NCI-H187 (cell line): ENCODE data around the gene C10orf143.
"Not testable (repeated sequence)": the region's sequence is repeated elsewhere in the genome, so short reads cannot be mapped to it uniquely, and the experiment has no call there.

Source experiments
- DNase-seq, 2 experiments: peaks; one replicate each; lab custom pipeline; 2025; lab: John Stamatoyannopoulos, UW

C10orf143 gene

DNA sequence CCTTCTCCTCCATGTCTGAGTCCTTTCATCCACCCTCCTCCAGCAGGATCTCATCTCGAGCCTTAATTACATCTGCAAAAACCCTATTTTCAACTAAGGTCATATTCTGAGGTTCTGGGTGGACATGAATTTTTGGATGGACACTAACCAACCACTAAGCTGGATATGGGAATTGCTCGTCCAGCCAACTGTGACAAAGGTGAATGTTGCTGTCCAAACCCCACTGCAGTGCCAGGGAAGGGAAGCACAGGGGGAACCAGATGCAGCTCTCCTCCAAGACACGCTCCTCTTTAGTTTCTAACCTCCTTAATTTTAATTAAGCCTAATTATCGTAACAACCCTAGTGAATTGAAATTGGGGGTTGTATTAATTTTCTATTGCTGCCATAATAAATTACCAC lies 81.4 kb downstream of the C10orf143 start:
- DNase-seq: no peak

DNA sequence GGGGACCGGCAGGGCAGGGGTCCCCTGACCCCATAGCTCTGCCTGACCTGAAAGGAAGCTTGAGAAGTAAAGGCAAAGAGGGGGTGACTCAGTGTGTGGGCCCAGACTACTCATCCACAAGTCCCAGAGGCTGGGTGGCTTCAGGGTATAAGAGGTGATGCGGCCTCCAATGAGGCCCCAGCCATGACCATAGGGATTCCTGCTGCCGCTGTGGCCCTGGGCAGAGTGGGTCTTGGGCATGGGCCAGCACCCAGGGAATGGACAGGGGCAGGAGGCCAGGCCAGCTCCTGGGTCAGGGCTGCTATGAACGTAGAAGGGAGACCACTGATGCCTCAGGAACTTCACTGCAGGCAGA lies 82.2 kb downstream of the C10orf143 start:
- no peak for DNase-seq

DNA sequence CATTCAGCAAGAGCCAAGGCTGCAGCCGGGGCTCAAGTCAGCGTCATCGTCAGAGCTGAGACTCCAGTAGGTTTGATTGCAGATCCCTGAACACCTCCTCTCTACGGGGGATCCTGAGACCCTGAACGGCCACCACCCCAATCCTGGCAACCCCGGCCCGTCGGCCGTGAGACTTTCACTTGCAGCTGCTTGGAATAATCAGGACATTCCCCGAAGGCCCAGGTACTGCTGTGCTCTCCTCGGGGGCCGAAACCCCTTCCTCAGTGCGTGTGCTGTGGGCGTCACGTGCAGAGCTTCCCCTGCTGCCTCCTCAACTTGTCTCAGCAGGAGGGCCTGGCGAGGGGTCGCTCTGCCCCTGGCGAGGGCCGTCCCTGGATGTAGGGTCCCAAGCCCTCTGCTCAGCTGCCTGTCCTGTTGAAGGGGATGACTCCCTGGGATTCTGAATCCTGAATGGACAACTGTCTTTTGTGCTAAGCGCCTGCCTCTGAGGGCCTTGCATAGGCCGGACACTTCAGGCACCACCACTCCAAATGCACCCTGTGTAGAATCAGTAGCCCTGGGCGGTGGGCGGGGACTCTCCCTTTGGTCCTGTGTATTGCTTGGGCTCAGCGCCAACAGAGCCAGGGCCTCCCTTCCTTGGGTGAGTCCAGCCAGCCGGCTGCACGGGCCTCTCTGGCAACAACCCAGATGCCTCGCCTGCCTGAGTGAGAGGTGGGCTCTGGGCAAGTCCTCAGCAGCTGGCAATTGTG lies 82.7 kb downstream of the C10orf143 start:
- no peak for DNase-seq

DNA sequence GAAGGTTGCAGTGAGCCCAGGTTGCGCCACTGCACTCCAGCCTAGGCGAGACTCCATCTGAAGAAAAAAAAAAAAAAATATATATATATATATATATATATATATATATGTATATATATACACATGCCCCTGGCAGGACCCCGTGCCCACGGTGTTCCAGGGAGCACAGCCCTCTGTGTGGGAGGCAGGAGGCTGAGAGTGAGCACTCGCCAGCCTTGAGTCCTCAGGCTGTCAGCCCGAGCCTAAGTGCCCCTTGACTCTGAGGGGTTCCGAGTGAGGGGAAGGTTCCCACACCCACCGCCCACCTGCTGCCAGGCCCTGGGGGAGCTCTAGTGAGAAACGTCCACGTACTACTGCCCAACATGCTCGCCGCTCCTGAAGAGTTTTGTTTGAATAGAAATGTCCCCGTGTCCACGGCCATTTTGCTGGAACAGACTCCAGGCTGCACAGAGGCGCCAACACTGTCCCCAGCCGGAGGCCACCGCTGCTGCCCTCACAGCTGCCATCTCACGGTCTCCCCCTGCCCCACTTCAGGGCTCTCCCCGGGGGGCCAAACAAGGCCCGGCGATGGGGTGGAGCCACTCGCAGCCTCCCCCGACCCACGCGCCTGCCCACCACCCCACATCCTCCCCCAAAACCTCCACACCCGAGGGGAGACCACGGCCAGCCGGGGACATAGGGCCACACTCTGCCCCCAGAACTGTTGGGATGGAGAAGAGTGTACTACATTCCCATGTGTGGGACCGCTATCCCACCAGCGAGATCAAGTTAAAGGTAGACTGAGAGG lies 83.8 kb downstream of the C10orf143 start:
- no peak for DNase-seq

DNA sequence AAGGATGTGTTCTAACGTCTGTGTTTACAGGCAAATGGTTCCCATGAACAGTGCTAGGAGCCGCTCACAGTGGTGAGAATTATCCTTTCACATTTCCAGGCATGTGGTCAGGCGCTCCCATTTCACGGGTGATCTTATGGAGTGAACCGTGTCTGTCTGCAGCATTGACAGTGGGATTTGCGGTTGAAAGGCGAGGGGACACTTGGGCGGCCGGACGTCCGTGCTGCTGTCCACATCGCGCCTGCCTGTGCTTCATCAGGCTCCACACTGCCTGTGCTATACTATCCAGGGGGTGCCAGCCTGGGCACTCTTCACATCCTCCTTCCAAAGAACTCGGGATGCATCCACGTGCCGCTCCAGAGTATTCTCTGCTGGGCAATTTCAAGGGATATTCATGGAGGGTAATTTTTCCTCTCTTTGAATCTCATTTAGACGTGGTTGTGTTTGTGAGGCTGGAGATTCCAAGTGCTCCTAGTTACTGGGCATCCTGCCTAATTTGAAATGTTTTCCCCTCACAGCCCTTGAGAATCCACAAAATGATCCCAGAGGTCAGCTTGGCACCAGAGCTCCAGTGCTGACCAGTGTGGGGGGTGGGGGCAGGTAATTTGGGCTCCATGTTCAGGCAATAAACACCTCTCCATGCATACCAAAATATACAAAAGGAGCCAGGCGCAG lies 84.7 kb downstream of the C10orf143 start:
- no peak for DNase-seq

DNA sequence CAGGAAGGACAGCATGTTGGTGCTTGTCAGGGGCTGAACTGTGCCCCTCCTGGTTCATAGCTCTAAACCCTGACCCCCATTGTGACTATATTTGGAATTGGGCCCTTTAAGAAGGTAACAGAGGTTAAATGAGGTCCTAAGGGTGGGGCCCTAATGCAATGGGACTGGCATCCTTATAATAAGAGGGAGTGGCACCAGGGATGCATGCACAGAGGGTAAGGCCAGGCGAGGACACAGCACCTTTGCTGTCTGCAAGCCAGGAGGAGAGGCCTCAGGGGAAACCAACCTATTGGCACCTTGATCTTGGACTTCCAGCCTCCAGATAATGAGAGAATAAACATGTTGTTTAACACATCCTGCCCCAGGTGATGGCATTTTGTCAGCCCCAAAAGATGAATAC lies 85.3 kb downstream of the C10orf143 start:
- DNase-seq: no peak

DNA sequence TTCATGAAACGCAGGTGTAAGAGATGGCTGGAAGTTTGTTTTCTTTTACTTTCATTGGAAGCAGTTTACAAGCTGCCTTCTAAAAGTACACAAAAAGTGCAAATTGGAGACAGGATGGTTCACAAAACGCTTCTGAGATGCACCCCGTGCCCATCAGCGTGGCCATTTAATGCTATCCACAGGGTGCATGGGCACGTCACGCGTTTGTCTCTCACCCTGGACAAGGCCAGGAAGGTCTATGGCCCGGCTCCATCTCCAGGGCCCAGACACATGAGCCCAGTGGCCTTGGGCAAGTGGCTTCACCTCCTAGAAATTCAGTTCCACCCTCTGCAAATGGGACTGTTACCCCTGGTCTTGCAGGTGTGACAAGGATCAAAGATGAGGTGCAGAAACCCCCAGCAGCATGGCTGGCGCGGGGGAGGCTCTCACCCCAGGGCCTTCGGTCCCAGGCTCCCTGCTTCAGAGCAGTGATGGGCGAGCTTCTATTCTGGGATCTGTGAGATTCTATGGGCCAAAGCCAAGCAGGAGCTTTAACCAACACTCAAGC lies 85.8 kb downstream of the C10orf143 start:
- no peak for DNase-seq

DNA sequence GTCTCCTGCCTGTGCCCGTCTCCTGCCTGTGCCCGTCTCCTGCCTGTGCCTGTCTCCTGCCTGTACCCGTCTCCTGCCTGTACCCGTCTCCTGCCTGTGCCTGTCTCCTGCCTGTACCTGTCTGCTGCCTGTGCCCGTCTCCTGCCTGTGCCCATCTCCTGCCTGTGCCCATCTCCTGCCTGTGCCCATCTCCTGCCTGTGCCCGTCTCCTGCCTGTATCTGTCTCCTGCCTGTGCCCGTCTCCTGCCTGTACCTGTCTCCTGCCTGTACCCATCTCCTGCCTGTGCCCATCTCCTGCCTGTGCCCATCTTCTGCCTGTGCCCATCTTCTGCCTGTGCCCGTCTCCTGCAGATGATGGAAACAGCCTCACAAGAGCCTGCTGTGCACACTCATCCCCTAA lies 86.3 kb downstream of the C10orf143 start:
- DNase-seq: not testable (repeated sequence)

DNA sequence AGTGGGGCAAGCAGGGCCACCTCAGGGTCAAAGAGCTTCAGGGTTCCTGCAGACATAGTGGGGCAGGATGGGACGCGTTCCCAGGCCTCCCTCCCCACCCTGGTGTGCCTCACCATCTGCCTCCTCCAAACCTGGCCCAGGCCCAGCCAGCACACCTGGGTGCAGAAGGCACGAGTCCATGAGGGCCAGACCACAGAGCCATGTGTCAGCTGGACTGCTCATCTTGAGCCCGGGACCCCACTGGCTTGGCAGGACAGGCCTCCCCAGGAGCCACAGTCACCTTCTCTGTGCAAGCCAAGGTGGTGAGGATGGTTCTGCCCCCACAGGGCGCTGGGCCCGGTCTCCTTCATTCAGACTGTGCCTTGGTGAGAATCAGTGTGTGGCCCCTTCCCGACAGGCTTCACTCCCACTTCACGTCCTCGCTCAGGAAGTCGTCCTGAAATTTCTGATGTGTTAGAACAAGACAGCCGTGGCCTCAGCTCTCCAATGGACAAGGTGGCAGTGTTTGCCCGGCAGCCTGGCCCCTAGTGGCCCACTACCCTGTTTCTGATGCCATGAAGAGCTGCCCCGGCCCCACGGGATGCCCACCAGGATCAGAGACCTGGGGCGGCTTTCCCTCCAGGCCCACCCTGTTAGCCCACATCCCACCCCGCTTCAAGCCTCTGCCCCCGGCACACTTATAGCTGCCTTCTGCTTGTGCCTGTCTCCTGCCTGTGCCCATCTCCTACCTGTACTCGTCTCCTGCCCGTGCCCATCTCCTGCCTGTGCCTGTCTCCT lies 87.0 kb downstream of the C10orf143 start:
- no peak for DNase-seq

DNA sequence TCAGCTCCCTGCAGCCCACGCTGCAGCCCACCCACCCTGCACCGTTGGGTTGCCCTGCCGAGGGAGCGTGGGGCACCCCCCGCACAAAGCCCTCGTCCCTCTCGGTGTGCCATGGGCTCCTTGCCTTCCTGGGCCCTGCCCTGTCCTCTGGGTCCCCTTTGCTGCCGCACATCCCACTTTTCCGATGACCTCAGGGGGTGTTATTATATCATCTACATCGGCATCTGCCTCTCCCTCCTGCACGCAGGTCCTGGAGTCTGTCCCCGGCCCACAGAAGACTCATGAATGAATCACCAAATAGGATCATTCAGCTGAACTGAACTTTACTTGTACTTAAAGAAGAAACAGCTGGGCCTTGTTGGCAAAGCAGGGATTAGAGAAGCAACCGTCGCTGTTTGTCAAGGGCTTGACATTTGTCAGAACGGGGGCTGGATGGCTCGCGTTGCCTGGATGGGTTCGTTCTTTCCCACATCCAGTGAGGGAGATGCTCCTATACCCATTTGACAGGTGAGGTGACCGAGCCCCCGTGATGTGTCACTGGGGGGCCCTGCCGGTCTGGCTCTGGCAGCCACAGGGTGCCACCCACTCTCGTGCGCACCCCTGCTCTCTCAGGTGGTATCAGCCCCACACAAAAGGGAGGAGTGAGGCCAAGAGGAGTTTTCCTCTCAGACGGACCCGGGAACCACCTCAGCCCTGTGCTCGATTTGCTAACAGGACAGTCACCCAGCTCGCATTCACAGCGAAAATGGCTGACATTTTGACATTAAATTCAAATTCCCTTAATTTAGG lies 87.9 kb downstream of the C10orf143 start:
- no peak for DNase-seq

DNA sequence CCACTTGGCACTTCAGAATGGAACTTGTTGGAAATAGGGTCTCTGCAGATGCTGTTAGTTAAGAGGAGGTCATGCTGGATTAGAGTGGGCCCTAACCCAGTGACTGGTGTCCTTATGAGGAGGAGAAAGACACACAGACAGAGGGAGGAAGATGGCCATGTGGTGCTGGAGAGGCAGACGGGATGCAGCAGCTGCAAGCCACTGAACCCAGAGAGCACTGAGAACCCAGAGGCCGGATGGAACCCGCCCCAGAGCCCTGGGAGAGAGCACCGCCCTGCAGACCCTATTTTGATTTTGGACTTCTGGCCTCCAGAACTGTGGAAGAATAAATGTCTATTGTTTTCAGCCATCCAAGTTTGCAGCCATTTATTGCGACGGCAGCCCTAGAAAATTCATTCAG lies 88.5 kb downstream of the C10orf143 start:
- DNase-seq: no peak

DNA sequence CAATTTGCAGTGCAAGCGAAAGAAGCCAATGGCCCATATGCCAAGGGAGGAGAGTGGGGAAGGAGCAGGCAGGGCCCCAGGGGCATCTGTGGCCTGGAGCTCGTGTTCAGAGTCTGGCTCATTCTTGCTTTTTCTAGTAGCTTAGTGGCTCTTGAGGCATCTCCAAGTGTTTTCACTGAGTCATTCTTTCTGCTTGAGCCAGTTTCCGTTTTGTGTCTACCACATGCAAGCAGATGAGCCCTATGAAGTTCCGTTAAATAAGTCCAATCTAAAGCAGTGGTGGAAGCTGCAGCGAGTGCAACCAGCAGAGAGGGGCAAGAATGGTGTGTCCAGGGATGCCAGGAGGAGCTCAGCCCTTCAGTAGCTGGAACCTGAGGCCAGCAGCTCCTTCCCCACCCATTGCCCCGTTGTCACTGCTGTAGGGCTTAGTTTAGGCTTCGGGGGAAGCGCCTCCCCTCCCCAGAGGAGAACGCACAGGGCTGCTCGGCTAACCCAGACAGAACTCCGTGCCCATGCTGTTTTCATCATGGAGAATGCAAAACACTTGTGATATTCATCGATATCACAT lies 89.2 kb downstream of the C10orf143 start:
- DNase-seq: no peak

DNA sequence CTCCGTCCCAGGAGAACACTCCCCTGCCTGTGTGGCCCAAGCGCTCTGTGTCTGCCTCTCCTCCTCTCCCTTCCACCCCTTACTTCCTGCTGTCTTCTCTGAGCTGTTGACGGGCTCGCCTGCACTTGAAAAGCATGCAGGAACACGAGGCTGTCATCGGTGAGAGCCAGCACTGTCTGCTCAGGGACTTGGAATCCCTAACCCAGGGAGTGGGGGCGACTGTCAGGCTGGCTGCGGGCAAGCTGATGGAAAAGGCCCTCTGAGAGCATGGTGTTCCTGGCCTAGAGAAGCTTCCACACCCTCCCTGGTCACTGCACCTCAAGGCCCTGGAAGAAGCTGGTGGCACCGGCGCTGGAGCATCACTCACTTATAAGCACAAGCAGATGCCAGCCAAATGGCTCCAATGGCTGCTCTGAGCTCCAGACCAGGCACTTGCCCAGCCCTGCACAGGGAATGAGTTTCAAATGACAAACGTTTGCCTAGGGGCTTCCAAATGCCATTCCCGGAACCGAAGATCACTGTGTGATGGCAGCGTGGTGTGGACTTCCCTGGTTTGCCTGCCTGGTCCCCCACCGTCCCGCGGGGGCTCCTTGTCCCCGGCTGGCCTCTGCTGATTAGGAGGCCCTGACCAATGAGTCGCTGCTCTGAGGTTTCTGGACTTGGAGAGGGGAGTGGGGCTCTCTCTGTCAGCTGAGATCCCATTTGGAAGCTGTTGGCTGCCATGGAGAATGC lies 89.8 kb downstream of the C10orf143 start:
- DNase-seq: no peak

DNA sequence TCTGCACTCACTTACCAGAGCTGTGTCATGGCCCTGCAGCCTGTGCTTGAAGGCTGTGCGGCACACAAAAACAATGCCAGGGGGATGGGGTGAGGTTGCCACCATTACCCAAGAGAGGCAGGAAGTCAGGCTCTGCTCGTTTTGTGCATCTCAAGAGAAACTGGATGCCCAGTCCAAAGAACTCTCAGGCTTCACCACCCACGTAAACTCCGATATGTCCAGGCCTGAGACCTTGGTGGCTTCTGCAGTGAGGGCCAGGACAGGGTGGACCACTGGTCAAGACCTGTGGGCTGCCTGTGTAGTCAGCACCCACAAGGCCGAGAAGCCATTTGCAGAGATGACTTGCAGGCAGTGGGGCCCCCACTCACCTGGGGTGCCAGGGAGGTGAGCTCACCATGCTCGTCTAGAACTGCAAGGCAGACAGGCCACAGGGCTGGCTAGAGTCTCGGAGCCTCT lies 91.9 kb downstream of the C10orf143 start:
- DNase-seq: no peak

DNA sequence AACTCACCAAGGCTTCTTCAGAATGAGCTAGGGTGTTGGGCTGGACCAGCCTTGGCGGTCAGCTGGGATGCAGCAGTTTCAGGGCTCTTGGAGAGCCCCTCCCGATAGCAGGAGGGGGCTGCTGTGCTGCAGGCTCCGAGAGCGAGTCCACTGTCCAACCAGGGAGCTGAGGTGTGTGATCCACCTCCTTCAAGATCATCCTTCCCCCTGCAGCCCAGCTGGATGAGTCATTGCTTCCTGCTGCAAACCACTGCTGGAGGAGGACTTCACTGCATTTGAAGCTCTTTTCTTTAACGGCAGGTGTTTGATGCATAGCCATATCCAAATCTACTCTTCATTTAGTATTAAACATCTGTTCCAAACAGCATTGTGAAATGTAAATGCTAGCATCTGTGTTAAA lies 92.4 kb downstream of the C10orf143 start:
- DNase-seq: no peak

DNA sequence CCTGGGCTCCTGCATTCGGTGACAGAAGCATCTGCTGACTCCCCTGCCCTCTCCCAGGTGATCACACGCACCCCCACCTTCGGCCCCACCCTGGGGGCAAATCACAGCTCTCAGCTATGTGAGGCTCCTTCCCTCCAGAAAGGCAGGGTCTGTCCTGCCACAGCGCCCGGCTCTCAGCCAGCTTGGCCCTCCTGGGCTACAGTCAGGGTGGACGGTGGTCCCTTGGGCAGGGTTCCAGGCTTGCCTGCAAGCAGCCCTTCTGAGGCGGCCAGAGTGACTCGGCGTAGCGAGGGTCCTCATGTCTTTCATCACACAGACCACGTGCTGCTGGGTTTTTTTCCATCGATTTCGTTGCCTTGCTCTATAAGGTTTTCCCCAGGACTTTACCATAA lies 93.0 kb downstream of the C10orf143 start:
- no peak for DNase-seq

DNA sequence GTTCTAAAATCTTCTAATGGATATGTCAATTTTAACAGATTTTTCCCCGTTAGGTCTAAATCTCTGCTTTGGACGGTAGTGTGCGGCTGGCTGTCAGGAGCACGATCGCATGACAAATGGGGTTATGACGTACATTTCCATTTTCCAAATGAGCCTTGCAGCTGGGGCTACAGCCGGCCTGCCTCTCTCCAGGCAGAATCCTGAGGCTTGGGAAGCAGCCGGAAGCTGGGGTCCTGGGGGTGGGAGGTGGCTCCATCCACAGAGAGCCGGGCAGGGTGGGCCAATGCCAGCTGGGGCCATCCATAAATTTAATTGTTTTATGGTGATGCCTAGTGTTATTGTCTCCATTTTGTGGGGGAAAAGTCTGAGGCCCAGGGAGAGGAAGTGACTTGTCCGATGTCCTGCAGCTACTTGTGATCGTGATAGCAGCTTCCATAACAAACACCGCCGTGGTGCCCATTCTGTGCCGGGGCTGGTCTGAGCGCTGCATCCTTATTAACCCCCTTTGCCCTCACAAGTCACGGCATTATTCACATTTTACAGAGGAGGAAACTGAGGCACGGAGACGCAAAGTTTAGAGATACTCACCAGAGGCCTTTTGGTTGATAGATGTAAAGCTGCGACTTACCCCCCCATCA lies 93.5 kb downstream of the C10orf143 start:
- DNase-seq: no peak

DNA sequence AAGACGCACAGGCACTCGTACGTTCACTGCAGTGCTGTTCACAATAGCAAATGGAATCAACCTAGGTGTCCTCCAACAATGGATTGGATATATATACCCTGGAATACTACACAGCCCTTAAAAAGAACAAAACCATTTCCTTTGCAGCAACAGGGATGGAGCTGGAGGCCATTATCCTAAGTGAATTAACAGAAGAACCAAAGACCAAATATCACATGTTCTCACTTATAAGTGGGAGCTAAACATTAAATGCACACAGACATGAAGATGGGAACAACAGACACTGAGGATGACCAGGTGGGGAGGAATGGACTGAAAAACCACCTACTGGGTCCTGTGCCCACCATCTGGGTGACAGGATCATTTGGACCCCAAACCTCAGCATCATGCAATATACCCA lies 94.5 kb downstream of the C10orf143 start:
- no peak for DNase-seq

DNA sequence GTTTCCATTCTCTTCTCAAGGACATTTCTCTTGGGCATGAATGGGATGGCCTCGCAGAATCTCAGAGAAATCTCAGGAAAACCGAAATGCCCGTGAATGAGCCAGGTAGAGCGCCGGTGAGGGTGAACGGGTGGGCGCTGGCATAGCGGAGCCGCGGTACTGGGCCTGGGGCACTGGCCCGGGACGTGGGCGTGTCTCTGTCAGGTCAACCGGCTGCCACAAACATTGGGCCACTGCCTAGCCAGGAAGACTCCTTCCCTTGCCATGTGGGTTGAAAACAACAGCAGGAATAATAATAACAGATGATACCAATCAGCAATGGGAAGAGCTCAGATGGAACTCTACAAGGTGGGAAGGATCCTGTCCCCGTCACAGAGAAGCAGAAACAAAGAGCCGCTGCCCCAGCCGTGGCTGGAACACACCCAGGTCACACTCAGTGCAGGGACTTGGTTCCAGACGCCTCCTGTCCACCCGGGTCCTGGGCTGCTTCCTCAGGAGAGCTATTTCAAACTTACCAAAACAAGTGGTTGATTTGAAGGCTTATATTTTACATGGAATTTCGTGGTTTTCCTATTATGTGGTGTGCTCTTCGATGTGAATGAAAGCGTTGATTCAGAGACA lies 95.4 kb downstream of the C10orf143 start:
- no peak for DNase-seq
